ENCODE data around the gene PEBP1. TPM values are rescaled to one million over a fixed set of nuclear protein-coding genes. Genes with fewer than 3 reads are reported as not detected.
A peak's percentile ranks its signal among the peaks of the same experiment; 100 is the strongest.

PEBP1 gene
- total and polyA plus RNA-seq, 10 donors = 99.5 to 201 (median 143) TPM

DNA sequence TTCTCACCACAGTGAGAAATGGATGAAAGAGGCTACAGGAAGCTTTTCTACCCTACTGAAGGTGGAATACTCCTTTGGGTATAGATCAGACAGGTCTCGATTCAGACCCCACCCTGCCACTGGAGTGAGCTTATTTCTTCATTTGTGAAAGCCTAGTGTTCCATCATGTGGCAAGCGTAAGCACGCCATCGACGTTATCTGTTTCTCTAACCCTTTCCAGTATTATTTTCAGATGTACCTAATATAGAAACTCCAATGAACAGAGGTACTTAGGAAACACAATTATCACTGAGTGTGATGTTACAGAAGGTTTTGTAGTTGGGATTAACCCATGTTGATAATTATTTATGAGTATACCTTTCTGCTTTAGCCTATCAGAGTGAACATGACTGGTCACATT lies 12.4 kb downstream of the PEBP1 start:
- intact Hi-C loops (cut with DNase I; ENCODE audit: low total_unique reads) = no loop called here
- TF ChIP-seq POLR2A (IDR thresholded peaks at IDR 0.05) (no peak), POLR2AphosphoS5 (IDR thresholded peaks at IDR 0.05) (no peak), CTCF (IDR thresholded peaks at IDR 0.05 in 8 of 11, conservative IDR thresholded peaks at IDR 0.05 in 3 of 11) (no peak)
- Histone ChIP-seq H3K27me3 (replicated peaks in 1 of 7) (no peaks in the 10 kb centered on the region), H3K36me3 (peaks cover 0 to 100% (median 53%) of the 10 kb centered on the region in 6 donors), H3K27ac (peak overlapping the region in 1 of 8 donors; percentile 6), H3K4me3 (no peak overlapping the region), H3K9me3 (no peaks in the 10 kb centered on the region), H3K4me1 (no peaks in the 10 kb centered on the region)
- no peak for DNase-seq
- 95 to 98% (median 95%) methylated on average over 5 of the region's 5 CpGs for WGBS, 5 donors

GRCh38 chr12:118150625-118151024 lies 14.7 kb downstream of the PEBP1 start:
- TF ChIP-seq POLR2AphosphoS5 (IDR thresholded peaks at IDR 0.05) = no peak
- TF ChIP-seq POLR2A (IDR thresholded peaks at IDR 0.05) = no peak
- no peak for TF ChIP-seq CTCF (IDR thresholded peaks at IDR 0.05 in 8 of 11, conservative IDR thresholded peaks at IDR 0.05 in 3 of 11)
- DNase-seq = no peak
- Histone ChIP-seq H3K9me3 (no peaks in the 10 kb centered on the region), H3K27ac (no peak overlapping the region), H3K27me3 (replicated peaks in 1 of 7) (no peaks in the 10 kb centered on the region), H3K36me3 (peaks cover 0 to 99% (median 41%) of the 10 kb centered on the region in 6 donors), H3K4me1 (no peaks in the 10 kb centered on the region), H3K4me3 (no peak overlapping the region)
- intact Hi-C loops (cut with DNase I; ENCODE audit: low total_unique reads) = no loop called here
- 64 to 75% (median 72%) methylated on average over 7 of the region's 7 CpGs for WGBS, 5 donors

DNA sequence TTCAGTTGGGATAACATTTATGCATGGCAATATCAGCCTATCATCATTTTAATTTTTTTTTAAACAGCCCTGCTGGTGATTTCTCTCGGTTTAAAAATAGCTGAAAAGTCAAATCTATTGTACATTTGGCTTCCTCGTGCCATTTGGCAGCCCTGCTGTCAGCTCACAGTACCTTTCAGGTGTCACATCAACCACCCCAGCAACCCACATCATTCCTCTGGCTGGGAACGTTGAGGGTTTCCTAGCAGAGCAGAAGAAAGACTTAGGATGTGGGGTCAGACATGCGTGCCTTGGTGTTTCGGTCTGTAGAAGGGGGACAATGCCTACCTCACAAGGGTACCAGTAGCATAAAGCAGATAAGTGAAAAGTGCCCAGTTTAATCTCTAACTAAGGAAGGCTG lies 15.8 kb downstream of the PEBP1 start:
- TF ChIP-seq POLR2AphosphoS5 (IDR thresholded peaks at IDR 0.05) (no peak), POLR2A (IDR thresholded peaks at IDR 0.05) (no peak)
- Histone ChIP-seq H3K9me3 (no peaks in the 10 kb centered on the region), H3K4me1 (no peaks in the 10 kb centered on the region), H3K27ac (no peak overlapping the region), H3K36me3 (peaks cover 0 to 99% (median 35%) of the 10 kb centered on the region in 6 donors), H3K27me3 (replicated peaks in 1 of 7) (no peaks in the 10 kb centered on the region), H3K4me3 (no peak overlapping the region)
- no peak for DNase-seq
- intact Hi-C loops (cut with DNase I; ENCODE audit: low total_unique reads) = no loop called here
- 85 to 96% (median 93%) methylated on average over 5 of the region's 5 CpGs for WGBS, 5 donors

GRCh38 chr12:118160536-118160935 lies 24.6 kb downstream of the PEBP1 start:
- no peak overlapping the region for H3K27ac ChIP-seq
- peaks cover 4 to 98% (median 53%) of the 10 kb centered on the region in 6 donors for H3K36me3 ChIP-seq
- no peaks in the 10 kb centered on the region for H3K9me3 ChIP-seq
- no peaks in the 10 kb centered on the region for H3K27me3 ChIP-seq (replicated peaks in 1 of 7)
- no peaks in the 10 kb centered on the region for H3K4me1 ChIP-seq
- 97 to 100% (median 98%) methylated on average over 3 of the region's 3 CpGs for WGBS, 5 donors
- H3K4me3 ChIP-seq = no peak overlapping the region
- no peak for DNase-seq
- TF ChIP-seq POLR2A (IDR thresholded peaks at IDR 0.05) (no peak), CTCF (IDR thresholded peaks at IDR 0.05 in 8 of 11, conservative IDR thresholded peaks at IDR 0.05 in 3 of 11) (no peak), POLR2AphosphoS5 (IDR thresholded peaks at IDR 0.05) (no peak)
- intact Hi-C loops (cut with DNase I; ENCODE audit: low total_unique reads) = no loop called here
